Vagina (tissue), 2 donors: Measurements from ENCODE around the gene FRRS1L.

Experiments used
- CTCF ChIP-seq, 3 experiments: fragments of 450-650 bp in 2 of 3; fragments of 200-600 bp in 1 of 3; sonication (generic) in 1 of 3; IDR thresholded peaks; one replicate each; pipeline ENCODE4 v1.5.1; 2017 to 2019; ENCODE audit warnings: antibody characterized with exemption in 3 of 3, mild to moderate bottlenecking in 2 of 3, moderate library complexity in 2 of 3
- POLR2A ChIP-seq, 2 donors: fragments of 450-650 bp; IDR thresholded peaks; one replicate each; pipeline ENCODE4 v1.6.1; 2017; ENCODE audit warnings: antibody characterized with exemption in 2 of 2, mild to moderate bottlenecking in 2 of 2, moderate library complexity in 2 of 2
- POLR2AphosphoS5 ChIP-seq, 2 donors: sonication (generic); formaldehyde crosslinking; IDR thresholded peaks; one replicate each; pipeline ENCODE4 v1.9.0; 2017; ENCODE audit warnings: antibody characterized with exemption in 2 of 2, mild to moderate bottlenecking in 2 of 2, low read depth in 1 of 2; ENCODE audit not compliant: insufficient read depth in 1 of 2

GRCh38 chr9:109138421-109138820 is 28.6 kb downstream of the FRRS1L start:
- TF ChIP-seq POLR2A (IDR thresholded peaks at IDR 0.05): no peak
- TF ChIP-seq CTCF (IDR thresholded peaks at IDR 0.05): no peak
- no peak for TF ChIP-seq POLR2AphosphoS5 (IDR thresholded peaks at IDR 0.05; ENCODE audit: insufficient read depth in 1 of 2, low read depth in 1 of 2)
